Measurements from ENCODE around the gene LRRC61. TPM values are rescaled to one million over a fixed set of nuclear protein-coding genes. Genes with fewer than 3 reads are reported as not detected.
A peak's percentile ranks its signal among the peaks of the same experiment; 100 is the strongest.

Gene LRRC61
- total and polyA plus RNA-seq, 2 of the 13 experiments (the other 11 are each of a cell fraction or from before 2014, with no cell fraction given): 33.0 to 34.8 TPM

DNA sequence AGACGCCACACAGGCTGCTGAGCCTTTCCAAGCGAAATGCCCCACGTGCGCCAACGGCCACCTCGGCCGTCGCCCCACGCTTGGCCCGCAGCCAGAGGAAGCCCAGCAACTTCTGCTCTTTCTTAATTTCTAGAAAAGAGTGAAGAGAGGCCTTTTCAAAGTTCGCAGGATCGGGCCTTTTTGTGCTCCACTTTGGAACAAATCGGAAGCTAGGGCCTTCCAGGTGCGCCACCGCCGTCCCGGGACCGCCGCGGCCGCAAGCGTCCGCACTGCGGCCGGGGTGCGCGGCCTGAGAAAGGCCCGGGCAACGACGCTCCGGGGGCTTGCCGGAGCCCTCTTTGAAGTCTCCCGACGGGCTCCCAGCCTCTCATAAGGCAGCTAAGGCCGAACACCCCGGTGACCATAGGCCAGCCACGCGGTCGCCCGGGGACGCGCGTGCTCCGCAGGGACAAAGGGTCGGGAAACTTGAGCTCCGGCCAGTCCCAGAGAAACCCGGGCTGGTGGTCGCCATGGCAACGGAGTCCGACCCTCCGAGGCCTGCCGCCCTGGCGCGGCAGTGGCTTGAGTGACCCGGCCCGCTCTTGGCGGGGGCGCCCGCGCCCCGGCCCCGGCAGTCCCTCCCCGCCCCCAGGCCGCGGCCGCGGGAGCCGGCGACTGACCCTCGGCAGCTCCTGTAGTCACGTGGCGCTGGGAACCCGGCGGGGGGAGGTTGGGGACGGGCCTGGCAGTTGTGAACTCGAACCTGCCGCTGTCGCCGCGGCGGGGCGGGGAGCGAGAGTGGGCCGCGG, 45.1 kb downstream of the LRRC61 start, which contains the start of gene REPIN1 (continued):
- TF ChIP-seq ZNF207 (IDR thresholded peaks at IDR 0.05; ENCODE audit: borderline replicate concordance) (no peak), HNF4G (IDR thresholded peaks at IDR 0.05; ENCODE audit: borderline replicate concordance, low read depth, low read length) (peak; percentile 59; the same call in 1 of the 2 replicates), HNF4G (CRISPR knock-in tag; IDR thresholded peaks at IDR 0.05; ENCODE audit: borderline replicate concordance, low read depth) (peak; percentile 64; the same call in 1 of the 2 replicates), U2AF2 (IDR thresholded peaks at IDR 0.05; ENCODE audit: low read depth, low read length) (no peak), MTA1 (CRISPR knock-in tag; IDR thresholded peaks at IDR 0.05; ENCODE audit: borderline replicate concordance) (peak; percentile 77; the same call in 1 of the 2 replicates), JUNB (CRISPR knock-in tag; IDR thresholded peaks at IDR 0.05; ENCODE audit: borderline replicate concordance) (peak; percentile 8; the same call in 1 of the 2 replicates), KLF15 (CRISPR knock-in tag; IDR thresholded peaks at IDR 0.05; ENCODE audit: borderline replicate concordance) (no peak), MIXL1 (CRISPR knock-in tag; IDR thresholded peaks at IDR 0.05) (no peak), NAIF1 (CRISPR knock-in tag; IDR thresholded peaks at IDR 0.05; ENCODE audit: borderline replicate concordance) (peak; percentile 50; the same call in 1 of the 2 replicates), ISL2 (CRISPR knock-in tag; IDR thresholded peaks at IDR 0.05) (0 out of 2 replicates have a peak, but pooled peaks have one; percentile 1), ZFP36L1 (CRISPR knock-in tag; IDR thresholded peaks at IDR 0.05) (peak; percentile 82), ZC3H13 (CRISPR knock-in tag; IDR thresholded peaks at IDR 0.05) (peak; percentile 92), ZNF747 (CRISPR knock-in tag; IDR thresholded peaks at IDR 0.05; ENCODE audit: borderline replicate concordance) (peak; percentile 83; the same call in 1 of the 2 replicates), ZBTB42 (CRISPR knock-in tag; IDR thresholded peaks at IDR 0.05) (no peak), ZNF552 (CRISPR knock-in tag; IDR thresholded peaks at IDR 0.05; ENCODE audit: borderline replicate concordance) (0 out of 2 replicates have a peak, but pooled peaks have one; percentile 16), IRF2 (CRISPR knock-in tag; IDR thresholded peaks at IDR 0.05) (peak; percentile 46; the same call in 1 of the 2 replicates), EZH2 (conservative IDR thresholded peaks at IDR 0.05; ENCODE audit: low read depth, low read length) (no peak), MEF2D (CRISPR knock-in tag; IDR thresholded peaks at IDR 0.05) (no peak; the same call in 1 of the 2 replicates), CHD2 (IDR thresholded peaks at IDR 0.05; ENCODE audit: low read depth, low read length) (0 out of 2 replicates have a peak, but pooled peaks have one; percentile 34)
- TF ChIP-seq, protein P1, sequence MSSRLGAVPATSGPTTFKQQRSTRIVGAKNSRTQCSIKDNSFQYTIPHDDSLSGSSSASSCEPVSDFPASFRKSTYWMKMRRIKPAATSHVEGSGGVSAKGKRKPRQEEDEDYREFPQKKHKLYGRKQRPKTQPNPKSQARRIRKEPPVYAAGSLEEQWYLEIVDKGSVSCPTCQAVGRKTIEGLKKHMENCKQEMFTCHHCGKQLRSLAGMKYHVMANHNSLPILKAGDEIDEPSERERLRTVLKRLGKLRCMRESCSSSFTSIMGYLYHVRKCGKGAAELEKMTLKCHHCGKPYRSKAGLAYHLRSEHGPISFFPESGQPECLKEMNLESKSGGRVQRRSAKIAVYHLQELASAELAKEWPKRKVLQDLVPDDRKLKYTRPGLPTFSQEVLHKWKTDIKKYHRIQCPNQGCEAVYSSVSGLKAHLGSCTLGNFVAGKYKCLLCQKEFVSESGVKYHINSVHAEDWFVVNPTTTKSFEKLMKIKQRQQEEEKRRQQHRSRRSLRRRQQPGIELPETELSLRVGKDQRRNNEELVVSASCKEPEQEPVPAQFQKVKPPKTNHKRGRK (CRISPR knock-in tag; IDR thresholded peaks at IDR 0.05): no peak
- TF ChIP-seq, protein P2, sequence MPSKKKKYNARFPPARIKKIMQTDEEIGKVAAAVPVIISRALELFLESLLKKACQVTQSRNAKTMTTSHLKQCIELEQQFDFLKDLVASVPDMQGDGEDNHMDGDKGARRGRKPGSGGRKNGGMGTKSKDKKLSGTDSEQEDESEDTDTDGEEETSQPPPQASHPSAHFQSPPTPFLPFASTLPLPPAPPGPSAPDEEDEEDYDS (CRISPR knock-in tag; IDR thresholded peaks at IDR 0.05): 0 out of 2 replicates have a peak, but pooled peaks have one; percentile 12
- TF ChIP-seq, protein P3, sequence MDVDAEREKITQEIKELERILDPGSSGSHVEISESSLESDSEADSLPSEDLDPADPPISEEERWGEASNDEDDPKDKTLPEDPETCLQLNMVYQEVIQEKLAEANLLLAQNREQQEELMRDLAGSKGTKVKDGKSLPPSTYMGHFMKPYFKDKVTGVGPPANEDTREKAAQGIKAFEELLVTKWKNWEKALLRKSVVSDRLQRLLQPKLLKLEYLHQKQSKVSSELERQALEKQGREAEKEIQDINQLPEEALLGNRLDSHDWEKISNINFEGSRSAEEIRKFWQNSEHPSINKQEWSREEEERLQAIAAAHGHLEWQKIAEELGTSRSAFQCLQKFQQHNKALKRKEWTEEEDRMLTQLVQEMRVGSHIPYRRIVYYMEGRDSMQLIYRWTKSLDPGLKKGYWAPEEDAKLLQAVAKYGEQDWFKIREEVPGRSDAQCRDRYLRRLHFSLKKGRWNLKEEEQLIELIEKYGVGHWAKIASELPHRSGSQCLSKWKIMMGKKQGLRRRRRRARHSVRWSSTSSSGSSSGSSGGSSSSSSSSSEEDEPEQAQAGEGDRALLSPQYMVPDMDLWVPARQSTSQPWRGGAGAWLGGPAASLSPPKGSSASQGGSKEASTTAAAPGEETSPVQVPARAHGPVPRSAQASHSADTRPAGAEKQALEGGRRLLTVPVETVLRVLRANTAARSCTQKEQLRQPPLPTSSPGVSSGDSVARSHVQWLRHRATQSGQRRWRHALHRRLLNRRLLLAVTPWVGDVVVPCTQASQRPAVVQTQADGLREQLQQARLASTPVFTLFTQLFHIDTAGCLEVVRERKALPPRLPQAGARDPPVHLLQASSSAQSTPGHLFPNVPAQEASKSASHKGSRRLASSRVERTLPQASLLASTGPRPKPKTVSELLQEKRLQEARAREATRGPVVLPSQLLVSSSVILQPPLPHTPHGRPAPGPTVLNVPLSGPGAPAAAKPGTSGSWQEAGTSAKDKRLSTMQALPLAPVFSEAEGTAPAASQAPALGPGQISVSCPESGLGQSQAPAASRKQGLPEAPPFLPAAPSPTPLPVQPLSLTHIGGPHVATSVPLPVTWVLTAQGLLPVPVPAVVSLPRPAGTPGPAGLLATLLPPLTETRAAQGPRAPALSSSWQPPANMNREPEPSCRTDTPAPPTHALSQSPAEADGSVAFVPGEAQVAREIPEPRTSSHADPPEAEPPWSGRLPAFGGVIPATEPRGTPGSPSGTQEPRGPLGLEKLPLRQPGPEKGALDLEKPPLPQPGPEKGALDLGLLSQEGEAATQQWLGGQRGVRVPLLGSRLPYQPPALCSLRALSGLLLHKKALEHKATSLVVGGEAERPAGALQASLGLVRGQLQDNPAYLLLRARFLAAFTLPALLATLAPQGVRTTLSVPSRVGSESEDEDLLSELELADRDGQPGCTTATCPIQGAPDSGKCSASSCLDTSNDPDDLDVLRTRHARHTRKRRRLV (CRISPR knock-in tag; IDR thresholded peaks at IDR 0.05): no peak
- TF ChIP-seq, protein P4, sequence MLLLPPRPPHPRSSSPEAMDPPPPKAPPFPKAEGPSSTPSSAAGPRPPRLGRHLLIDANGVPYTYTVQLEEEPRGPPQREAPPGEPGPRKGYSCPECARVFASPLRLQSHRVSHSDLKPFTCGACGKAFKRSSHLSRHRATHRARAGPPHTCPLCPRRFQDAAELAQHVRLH (CRISPR knock-in tag; IDR thresholded peaks at IDR 0.05; ENCODE audit: borderline replicate concordance, low read depth): no peak

Measured in HepG2 (cell line).